ENCODE measurements around the gene FURIN.
"Not testable (repeated sequence)": the region's sequence is repeated elsewhere in the genome, so short reads cannot be mapped to it uniquely, and the experiment has no call there.

FURIN gene

DNA sequence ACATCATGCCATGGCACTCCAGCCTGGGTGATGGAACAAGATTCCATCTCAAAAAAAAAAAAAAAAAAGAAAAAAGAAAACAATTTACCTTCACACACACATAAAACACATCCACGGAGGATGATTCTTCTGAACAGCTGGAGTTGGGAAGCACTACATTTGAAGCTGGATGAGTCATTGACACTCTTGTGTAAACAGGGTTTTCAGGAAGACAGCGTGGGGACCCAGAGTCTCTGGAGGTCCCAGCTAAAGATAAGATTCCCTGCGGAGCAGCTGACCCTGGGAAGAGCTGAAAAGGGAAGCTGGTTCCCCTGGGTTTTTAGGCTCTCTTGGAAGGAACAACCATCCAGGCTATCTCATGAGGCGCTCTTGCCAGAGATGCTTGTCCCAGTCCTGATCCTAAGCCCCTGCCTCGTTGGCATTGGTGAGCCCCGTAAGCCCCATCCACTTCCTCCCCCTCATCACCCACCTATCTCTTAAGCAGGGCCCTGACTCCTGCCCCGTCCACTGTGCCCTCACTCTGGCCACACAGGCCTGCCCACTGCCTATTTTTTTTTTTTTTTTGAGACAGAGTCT, 32.0 kb upstream of the FURIN start:
- FAIRE-seq (no peak), DNase-seq (ENCODE audit: insufficient read length, low spot score) (no peak)
- no peak for TF ChIP-seq POLR2A (IDR thresholded peaks at IDR 0.05; ENCODE audit: low read depth, low read length)

GRCh38 chr15:90837094-90837493, 31.3 kb upstream of the FURIN start:
- no peak for FAIRE-seq
- DNase-seq (ENCODE audit: insufficient read length, low spot score): no peak
- no peak for TF ChIP-seq POLR2A (IDR thresholded peaks at IDR 0.05; ENCODE audit: low read depth, low read length)

GRCh38 chr15:90838139-90838538, 30.2 kb upstream of the FURIN start:
- DNase-seq (ENCODE audit: insufficient read length, low spot score): no peak
- TF ChIP-seq POLR2A (IDR thresholded peaks at IDR 0.05; ENCODE audit: low read depth, low read length): no peak
- no peak for FAIRE-seq

DNA sequence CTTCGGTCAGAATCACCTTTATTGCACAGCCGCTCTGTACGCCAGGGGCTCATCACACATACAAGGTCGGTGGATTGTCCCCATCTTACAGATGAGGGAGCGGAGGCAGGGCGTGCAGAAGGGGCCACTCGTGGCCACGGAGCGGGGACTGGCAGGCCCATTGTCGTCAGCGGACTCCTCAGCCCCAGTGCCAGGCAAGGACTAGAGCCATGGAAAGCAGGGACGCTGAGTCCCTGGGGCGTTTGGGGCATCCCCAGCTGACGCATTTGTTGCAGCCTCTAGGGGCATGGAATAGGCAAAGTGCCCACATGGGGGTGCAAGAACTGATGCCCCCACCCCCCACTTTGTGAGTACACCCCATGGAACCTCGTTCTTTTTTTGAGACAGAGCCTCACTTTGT, 29.8 kb upstream of the FURIN start:
- no peak for DNase-seq (ENCODE audit: insufficient read length, low spot score)
- FAIRE-seq: no peak
- no peak for TF ChIP-seq POLR2A (IDR thresholded peaks at IDR 0.05; ENCODE audit: low read depth, low read length)

- FAIRE-seq (no peak), DNase-seq (ENCODE audit: insufficient read length, low spot score) (no peak)
- no peak for TF ChIP-seq POLR2A (IDR thresholded peaks at IDR 0.05; ENCODE audit: low read depth, low read length)
Observed at GRCh38 chr15:90839187-90840071, 29.0 kb upstream of the FURIN start.

DNA sequence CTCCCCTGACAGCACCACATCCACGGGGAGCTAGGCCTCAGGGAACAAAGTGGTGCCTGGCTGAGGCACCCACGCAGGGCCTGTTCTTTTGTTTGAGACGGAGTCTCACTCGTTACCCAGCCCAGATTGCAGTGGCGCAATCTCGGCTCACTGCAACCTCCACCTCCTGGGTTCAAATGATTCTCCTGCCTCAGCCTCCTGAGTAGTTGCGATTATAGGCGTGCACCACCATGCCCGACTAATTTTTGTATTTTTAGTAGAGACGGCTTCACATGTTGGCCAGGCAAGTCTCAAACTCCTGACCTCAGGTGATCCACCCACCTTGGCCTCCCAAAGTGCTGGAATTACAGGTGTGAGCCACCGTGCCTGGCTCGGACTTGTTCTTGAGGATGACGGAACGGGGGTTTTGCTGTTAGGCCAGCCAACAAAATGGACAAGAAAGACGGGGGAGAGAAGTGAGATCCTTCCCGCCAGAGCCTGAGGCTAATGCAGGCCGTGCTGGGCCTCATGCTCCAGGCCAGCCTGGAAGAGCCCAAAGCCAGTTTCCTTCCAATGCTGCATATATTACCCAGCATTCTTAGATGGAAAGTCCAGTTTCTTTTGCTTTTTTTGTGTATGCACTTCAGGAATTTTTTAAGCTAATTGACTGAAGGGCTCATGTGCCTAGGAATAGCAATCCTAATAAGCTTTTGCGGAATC, 28.1 kb upstream of the FURIN start:
- no peak for TF ChIP-seq POLR2A (IDR thresholded peaks at IDR 0.05; ENCODE audit: low read depth, low read length)
- no peak for FAIRE-seq

GRCh38 chr15:90840954-90841353, 27.4 kb upstream of the FURIN start:
- FAIRE-seq: no peak
- no peak for DNase-seq (ENCODE audit: insufficient read length, low spot score)
- TF ChIP-seq POLR2A (IDR thresholded peaks at IDR 0.05; ENCODE audit: low read depth, low read length): no peak

More for the DNA sequence above, 28.1 kb upstream of the FURIN start:
- DNase-seq (ENCODE audit: insufficient read length, low spot score): no peak

GRCh38 chr15:90844696-90845095, 23.7 kb upstream of the FURIN start:
- TF ChIP-seq POLR2A (IDR thresholded peaks at IDR 0.05; ENCODE audit: low read depth, low read length): no peak
- DNase-seq (ENCODE audit: insufficient read length, low spot score) (no peak), FAIRE-seq (no peak)

GRCh38 chr15:90845201-90845949, 23.0 kb upstream of the FURIN start:
- FAIRE-seq (peak; percentile 52), DNase-seq (ENCODE audit: insufficient read length, low spot score) (peak; percentile 63)
- no peak for TF ChIP-seq POLR2A (IDR thresholded peaks at IDR 0.05; ENCODE audit: low read depth, low read length)

- DNase-seq (ENCODE audit: insufficient read length, low spot score); FAIRE-seq: not testable (repeated sequence)
Observed at GRCh38 chr15:90849424-90849823, 19.0 kb upstream of the FURIN start.

DNA sequence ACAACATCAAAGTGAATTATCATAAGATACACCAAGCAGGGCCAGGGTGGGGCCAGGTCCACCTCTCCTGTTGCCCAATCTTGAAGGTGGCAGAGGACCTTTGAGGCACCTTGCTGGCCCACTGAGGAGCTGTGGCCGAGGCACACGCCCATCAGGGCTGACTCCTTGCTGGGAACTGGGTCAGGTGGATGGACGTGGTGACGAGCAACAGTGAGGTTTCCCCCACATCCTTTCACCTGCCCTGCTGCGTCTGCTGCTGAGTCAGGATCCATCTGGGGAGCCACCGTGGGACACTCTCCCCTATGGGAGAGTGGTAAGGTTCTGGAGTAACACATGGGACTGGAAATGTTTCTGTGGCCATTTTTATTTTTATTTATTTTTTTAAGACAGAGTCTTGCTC, 17.3 kb upstream of the FURIN start:
- TF ChIP-seq POLR2A (IDR thresholded peaks at IDR 0.05; ENCODE audit: low read depth, low read length): no peak
- no peak for FAIRE-seq
- no peak for DNase-seq (ENCODE audit: insufficient read length, low spot score)

DNA sequence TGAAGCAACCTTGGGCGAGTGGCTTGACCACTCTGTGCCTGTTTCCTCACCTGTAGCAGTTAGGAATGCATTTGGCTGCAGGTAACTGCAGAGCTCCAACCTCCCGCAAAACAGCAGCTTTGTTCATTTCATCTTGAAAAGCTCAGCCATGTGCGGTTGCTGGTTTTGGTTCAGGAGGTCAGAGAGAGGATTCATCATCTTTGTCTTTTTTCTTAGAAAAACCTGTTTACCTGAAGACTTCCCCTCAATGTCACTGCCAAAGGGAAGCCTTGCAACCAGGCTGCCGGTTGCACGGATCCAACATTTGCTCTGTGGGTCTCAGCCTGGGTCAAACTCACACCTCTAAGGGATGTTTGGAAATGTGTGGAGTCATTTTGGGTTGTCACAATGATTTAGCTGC, 16.4 kb upstream of the FURIN start:
- no peak for TF ChIP-seq POLR2A (IDR thresholded peaks at IDR 0.05; ENCODE audit: low read depth, low read length)
- DNase-seq (ENCODE audit: insufficient read length, low spot score) (no peak), FAIRE-seq (no peak)

DNA sequence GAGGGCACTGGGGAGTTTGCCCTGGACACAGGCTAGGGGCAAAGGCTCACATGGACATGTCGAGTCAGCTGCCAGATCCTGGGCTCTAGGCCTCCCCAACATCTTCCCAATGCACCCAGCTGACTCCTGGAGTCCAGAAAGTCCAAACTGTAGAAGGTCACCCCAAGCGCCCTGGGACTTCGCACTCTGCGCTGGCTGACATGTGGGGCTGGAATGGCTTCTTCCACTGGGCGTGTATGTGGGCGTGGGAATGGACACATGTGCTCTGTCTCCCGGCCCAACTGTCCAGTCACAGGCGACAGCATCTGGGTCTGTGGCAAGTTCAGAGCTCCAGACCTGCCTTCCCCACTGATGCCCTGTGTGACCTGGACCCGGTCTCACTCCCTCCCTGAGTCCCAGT, 13.2 kb upstream of the FURIN start:
- TF ChIP-seq POLR2A (IDR thresholded peaks at IDR 0.05; ENCODE audit: low read depth, low read length): no peak
- DNase-seq (ENCODE audit: insufficient read length, low spot score): no peak
- FAIRE-seq: no peak

GRCh38 chr15:90857337-90857736, 11.1 kb upstream of the FURIN start:
- DNase-seq (ENCODE audit: insufficient read length, low spot score): no peak
- TF ChIP-seq POLR2A (IDR thresholded peaks at IDR 0.05; ENCODE audit: low read depth, low read length): no peak
- no peak for FAIRE-seq
